ENCODE results near the gene NUP160. TPM values are rescaled to one million over a fixed set of nuclear protein-coding genes. Genes with fewer than 3 reads are reported as not detected.
"Not testable (repeated sequence)": the region's sequence is repeated elsewhere in the genome, so short reads cannot be mapped to it uniquely, and the experiment has no call there.

NUP160 gene
- total RNA-seq, 1 donor from 2014 or later, result 102 TPM

DNA sequence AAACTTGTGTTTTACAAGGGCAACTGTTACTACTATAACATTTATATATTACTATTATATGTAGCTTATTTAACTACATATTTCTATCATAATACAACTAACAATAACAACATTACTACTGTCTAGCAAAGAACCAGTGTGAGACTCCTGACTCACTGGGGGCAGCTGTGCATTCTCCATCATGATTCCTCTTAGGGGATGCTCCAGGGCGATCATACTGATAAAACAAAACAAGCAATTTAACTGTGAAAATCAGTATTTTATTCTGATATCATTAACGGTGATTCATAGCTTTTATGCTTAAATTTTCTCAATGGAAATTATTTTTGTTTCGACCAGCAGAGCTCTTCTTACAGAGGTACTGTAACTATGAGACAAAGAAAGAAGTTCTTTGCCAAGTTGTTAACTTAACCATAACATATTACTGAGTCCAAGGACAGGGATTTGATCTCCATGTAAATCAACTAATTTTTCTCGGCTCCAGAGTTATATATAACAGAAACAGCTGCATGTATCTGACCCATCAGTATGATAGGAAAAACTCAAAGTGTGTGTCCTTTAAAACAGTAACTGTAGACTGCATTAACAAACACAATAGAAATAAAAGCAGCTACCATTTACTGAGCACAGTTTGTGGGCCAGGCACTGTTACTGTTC lies 56.2 kb downstream of the NUP160 start:
- Mint-ChIP-seq H3K9me3 (no peaks in the 10 kb centered on the region), H3K27ac (no peak overlapping the region), H3K27me3 (no peaks in the 10 kb centered on the region), H3K4me1 (peaks cover 5% of the 10 kb centered on the region), H3K36me3 (ENCODE audit: low read depth) (peaks cover 56% of the 10 kb centered on the region), H3K4me3 (no peak overlapping the region)
- intact Hi-C loops (cut with micrococcal nuclease), result no loop called here
- no peak for DNase-seq

DNA sequence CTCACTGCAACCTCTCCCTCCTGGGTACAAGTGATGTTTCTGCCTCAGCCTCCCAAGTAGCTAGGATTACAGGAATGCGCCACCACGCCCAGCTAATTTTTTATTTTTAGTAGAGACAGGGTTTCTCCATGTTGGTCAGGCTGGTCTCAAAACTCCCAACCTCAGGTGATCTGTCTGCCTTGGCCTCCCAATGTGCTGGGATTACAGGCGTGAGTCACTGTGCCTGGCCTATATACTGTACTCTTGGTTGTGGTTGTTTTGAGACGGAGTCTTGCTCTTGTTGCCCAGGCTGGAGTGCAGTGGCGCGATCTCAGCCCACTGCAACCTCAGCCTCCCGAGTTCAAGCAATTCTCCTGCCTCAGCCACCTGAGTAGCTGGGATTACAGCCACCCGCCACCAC lies 58.1 kb downstream of the NUP160 start:
- H3K4me3 Mint-ChIP-seq; H3K9me3 Mint-ChIP-seq; H3K27ac Mint-ChIP-seq; intact Hi-C loops (cut with micrococcal nuclease); DNase-seq; H3K27me3 Mint-ChIP-seq; H3K4me1 Mint-ChIP-seq: not testable (repeated sequence)
- H3K36me3 Mint-ChIP-seq (ENCODE audit: low read depth), result peaks cover 54% of the 10 kb centered on the region

DNA sequence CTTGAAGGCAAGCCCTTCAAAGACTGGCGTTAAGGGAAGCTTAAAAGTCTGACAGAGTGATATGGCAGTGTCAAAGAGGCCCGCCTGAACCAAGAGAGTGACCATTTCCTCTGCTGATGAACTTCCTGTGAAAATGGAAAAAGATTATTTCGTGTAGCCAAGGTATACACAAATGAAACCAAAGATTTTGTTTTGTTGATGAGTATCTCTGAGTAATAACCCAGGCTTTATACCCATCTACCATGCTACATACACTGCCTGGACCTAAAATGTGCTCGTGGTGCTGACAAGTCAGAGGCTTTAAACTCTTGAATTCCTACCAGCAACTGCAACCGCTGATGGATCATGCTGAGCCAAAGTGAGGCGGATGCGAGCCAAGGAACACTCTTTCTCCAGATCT lies 60.0 kb downstream of the NUP160 start:
- no peaks in the 10 kb centered on the region for H3K27me3 Mint-ChIP-seq
- H3K4me3 Mint-ChIP-seq, result no peak overlapping the region
- intact Hi-C loops (cut with micrococcal nuclease), result no loop called here
- peaks cover 4% of the 10 kb centered on the region for H3K4me1 Mint-ChIP-seq
- H3K27ac Mint-ChIP-seq, result peak overlapping the region; percentile 75
- H3K36me3 Mint-ChIP-seq (ENCODE audit: low read depth), result peaks cover 61% of the 10 kb centered on the region
- no peak for DNase-seq
- no peaks in the 10 kb centered on the region for H3K9me3 Mint-ChIP-seq

DNA sequence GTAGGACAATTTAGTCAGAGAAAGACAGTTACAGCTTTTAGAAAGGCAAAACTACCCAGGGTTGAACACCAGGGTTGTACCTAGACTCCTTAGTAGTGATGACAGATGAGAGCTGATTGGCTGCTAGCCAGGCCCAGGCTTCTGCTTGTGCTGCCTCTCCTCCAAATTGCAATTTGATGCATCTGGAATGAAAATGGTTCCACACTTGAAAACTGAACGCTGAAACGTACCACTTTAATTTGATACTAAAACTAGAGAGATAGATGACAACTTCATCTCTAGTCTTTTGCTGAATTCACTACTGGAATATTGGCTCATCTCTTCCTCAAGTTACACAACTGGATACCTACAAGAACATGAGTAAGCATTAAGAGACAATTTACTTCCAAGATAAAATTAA lies 61.8 kb downstream of the NUP160 start:
- H3K9me3 Mint-ChIP-seq, result no peaks in the 10 kb centered on the region
- peaks cover 56% of the 10 kb centered on the region for H3K36me3 Mint-ChIP-seq (ENCODE audit: low read depth)
- no peak overlapping the region for H3K4me3 Mint-ChIP-seq
- peaks cover 4% of the 10 kb centered on the region for H3K4me1 Mint-ChIP-seq
- no peak overlapping the region for H3K27ac Mint-ChIP-seq
- intact Hi-C loops (cut with micrococcal nuclease), result no loop called here
- no peak for DNase-seq
- H3K27me3 Mint-ChIP-seq, result no peaks in the 10 kb centered on the region

DNA sequence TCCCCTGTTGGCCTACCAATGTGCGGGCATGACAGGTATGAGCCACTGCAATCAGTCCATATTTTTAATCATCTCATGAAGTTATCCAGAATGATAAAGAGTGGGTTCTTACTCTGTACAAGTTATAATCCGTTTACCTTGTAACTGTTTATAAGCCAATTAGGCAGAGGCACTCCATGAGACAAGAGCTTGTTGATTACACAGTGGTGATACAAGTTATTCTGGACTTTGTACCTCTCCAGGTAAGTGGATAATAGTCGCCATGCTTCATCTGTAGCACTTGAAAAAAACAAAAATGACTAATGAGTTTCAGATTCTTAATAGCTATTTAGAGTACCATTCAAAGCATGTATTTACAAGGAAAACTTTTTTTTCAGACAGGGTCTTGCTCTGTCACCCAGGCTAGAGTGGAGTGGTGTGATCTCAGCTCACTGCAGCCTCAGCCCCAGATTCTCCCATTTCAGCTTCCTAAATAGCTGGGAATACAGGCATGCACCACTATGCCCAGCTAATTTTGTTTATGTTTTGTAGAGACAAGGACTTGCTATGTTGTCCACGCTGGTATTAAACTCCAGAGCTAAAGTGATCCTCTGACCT lies 63.3 kb downstream of the NUP160 start:
- Mint-ChIP-seq H3K27ac (no peak overlapping the region), H3K9me3 (no peaks in the 10 kb centered on the region), H3K27me3 (no peaks in the 10 kb centered on the region), H3K4me1 (peaks cover 4% of the 10 kb centered on the region), H3K4me3 (no peak overlapping the region), H3K36me3 (ENCODE audit: low read depth) (peaks cover 48% of the 10 kb centered on the region)
- intact Hi-C loops (cut with micrococcal nuclease), result no loop called here
- DNase-seq, result no peak

DNA sequence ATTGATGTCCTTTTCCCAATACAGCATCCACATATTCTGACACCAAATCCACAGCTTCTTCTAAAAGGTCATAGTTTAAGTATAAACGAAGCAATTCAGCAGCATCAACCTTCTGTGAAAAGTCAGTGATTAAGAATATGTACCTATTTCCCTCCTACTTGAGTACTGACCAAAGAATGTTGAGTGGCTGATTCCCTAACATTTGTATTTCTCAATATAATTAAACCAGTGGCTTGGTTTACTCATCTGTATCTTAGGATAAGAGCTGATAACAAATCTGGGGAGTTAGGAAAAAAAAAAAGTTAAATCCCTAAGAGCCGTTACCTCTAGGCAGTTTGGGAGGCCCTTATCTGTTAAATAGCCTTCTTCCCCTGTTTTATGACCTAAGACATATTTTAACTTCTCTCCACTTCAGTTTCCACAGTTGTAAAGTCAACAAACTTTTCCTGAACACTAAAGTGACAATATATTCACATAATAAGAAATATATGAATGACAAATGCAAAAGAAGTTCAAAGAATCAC lies 65.0 kb downstream of the NUP160 start:
- no peak for DNase-seq
- H3K36me3 Mint-ChIP-seq (ENCODE audit: low read depth), result peaks cover 57% of the 10 kb centered on the region
- H3K4me3 Mint-ChIP-seq, result no peak overlapping the region
- H3K9me3 Mint-ChIP-seq, result no peaks in the 10 kb centered on the region
- no peaks in the 10 kb centered on the region for H3K4me1 Mint-ChIP-seq
- H3K27me3 Mint-ChIP-seq, result no peaks in the 10 kb centered on the region
- no peak overlapping the region for H3K27ac Mint-ChIP-seq
- intact Hi-C loops (cut with micrococcal nuclease), result no loop called here

DNA sequence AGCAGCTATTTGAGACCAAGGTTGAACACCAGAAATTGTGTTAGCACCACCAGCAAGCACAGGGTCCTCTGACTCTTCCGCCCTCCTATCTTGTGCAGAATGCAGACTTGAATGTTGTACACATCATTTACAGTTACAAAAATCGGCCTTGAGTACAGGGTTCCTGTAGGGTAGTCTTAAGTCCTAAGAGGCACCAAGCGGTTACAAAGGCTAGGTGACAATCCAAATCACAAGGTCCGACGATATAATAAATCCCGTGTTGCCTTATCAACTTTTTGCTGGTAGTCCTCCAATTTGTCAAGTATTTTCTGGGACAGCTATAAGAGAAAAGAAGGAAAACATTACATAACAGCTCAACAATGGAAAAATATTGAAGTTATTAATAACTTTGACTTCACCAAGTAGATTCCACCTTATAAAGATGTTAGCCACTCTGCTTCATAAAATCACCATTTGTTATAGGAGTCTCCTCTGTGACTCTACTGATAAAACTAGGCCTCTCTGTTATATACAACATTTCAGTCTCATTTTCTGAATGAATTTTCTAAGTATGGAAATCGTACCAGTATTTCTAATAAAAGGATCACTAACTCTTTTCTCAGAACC lies 69.2 kb downstream of the NUP160 start:
- H3K27ac Mint-ChIP-seq, result no peak overlapping the region
- H3K27me3 Mint-ChIP-seq, result no peaks in the 10 kb centered on the region
- no peaks in the 10 kb centered on the region for H3K4me1 Mint-ChIP-seq
- intact Hi-C loops (cut with micrococcal nuclease), result no loop called here
- no peak overlapping the region for H3K4me3 Mint-ChIP-seq
- DNase-seq, result no peak
- H3K9me3 Mint-ChIP-seq, result no peaks in the 10 kb centered on the region
- H3K36me3 Mint-ChIP-seq (ENCODE audit: low read depth), result peaks cover 56% of the 10 kb centered on the region

DNA sequence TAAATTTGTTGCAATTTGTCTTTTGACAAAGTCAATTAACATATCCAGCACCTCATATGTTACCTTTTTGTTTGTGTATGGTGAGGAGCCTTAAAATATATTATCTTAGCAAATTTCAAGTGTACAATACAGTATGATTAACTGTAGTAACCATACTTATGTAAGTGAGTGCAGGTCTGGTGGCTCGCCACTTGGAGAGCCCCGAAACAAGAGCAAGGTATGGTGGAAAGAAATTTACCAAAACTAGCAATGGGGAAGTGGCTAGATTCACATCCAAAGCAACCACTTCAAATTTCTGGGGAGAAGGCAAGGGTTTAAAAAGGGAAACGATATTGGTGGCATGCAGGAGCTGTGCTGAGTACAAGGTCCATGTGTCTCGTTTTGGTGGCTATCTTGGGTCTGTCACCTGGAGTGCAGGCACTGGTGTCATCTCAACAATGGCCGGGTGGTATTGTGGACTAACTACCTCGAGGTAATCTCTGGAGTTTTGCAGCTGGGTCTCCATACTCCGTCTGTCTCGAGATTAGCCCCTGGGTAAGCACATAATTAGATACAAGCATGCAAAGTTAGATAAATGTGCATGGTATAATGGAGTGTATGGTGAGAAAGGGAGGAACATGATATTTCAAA lies 72.8 kb downstream of the NUP160 start:
- intact Hi-C loops (cut with micrococcal nuclease), result no loop called here
- H3K4me1 Mint-ChIP-seq, result no peaks in the 10 kb centered on the region
- no peak overlapping the region for H3K27ac Mint-ChIP-seq
- DNase-seq, result no peak
- H3K36me3 Mint-ChIP-seq (ENCODE audit: low read depth), result peaks cover 41% of the 10 kb centered on the region
- H3K4me3 Mint-ChIP-seq, result no peak overlapping the region
- no peaks in the 10 kb centered on the region for H3K9me3 Mint-ChIP-seq
- no peaks in the 10 kb centered on the region for H3K27me3 Mint-ChIP-seq

DNA sequence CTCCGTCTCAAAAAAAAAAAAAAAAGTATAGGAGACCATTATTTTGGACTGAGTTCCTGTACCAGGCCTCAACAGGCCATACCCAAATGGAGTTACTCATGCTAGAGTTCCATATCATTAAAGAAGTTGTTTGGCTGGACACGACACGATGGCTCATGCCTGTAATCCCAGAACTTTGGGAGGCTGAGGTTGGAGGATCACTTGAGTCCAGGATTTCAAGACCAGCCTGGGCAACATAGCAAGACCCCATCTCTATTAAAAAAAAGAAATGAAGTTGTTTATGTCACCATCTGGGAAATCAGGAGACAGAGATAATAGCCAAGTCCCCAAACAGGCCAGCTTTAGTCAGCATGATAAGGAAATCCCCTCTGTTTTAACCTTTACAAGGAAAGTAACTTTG lies 74.3 kb downstream of the NUP160 start:
- Mint-ChIP-seq H3K9me3 (no peaks in the 10 kb centered on the region), H3K4me1 (peaks cover 4% of the 10 kb centered on the region), H3K4me3 (no peak overlapping the region), H3K27me3 (no peaks in the 10 kb centered on the region), H3K27ac (no peak overlapping the region), H3K36me3 (ENCODE audit: low read depth) (peaks cover 28% of the 10 kb centered on the region)
- intact Hi-C loops (cut with micrococcal nuclease), result no loop called here
- no peak for DNase-seq

DNA sequence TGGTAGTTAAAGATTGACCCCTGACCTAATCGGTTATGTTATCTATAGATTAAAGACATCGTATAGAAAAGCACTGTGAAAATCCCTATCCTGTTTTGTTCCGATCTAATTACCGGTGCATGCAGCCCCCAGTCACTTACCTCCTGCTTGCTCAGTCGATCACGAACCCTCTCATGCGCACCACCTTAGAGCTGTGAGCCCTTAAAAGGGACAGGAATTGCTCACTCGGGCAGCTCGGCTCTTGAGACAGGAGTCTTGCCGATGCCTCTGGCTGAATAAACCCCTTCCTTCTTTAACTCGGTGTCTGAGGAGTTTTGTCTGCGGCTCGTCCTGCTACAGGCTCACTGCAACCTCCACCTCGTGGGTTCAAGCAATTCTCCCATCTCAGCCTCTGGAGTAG lies 78.6 kb downstream of the NUP160 start:
- Mint-ChIP-seq H3K27ac (peak overlapping the region; percentile 66), H3K36me3 (ENCODE audit: low read depth) (peaks cover 20% of the 10 kb centered on the region), H3K4me3 (peak overlapping the region; percentile 48), H3K4me1 (peaks cover 16% of the 10 kb centered on the region)
- H3K9me3 Mint-ChIP-seq, H3K27me3 Mint-ChIP-seq, DNase-seq: not testable (repeated sequence)
- intact Hi-C loops (cut with micrococcal nuclease), result loop anchor here (5.0 kb wide), 1 partner anchor 217 kb away; the partner anchor contains the start of gene CELF1

DNA sequence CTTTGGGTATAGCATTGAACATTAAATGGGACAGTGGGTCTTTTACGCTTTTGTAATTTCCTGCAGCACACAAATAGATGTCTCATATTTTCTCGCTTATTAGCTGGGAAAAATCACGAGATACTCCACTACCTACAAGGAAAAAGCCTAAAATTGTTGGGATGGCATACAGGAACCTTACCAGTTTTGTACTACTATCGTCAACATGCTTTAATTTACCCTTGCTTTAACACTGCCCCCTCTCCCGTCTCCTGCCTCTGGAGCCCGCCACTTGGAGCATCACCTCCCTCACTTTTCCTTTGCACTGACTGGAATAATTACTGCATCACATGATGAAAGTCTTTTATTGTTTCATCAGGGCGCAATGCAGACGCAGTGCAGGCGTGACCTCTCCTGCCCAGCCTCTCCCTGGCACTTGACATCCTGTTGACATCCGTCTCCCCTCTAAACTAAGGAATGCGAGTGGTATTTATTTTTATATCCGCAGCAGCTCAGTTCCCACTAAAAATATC lies 80.0 kb downstream of the NUP160 start:
- DNase-seq, result peak; percentile 75
- intact Hi-C loops (cut with micrococcal nuclease), result loop anchor here (1.0 to 5.0 kb wide), 2 partner anchors 190 to 216 kb away; partner anchors contain the start of genes CELF1 and KBTBD4
- Mint-ChIP-seq H3K4me3 (peak overlapping the region; percentile 100), H3K36me3 (ENCODE audit: low read depth) (peaks cover 29% of the 10 kb centered on the region), H3K27ac (peak overlapping the region; percentile 100), H3K9me3 (no peaks in the 10 kb centered on the region), H3K4me1 (peaks cover 21% of the 10 kb centered on the region), H3K27me3 (no peaks in the 10 kb centered on the region)

DNA sequence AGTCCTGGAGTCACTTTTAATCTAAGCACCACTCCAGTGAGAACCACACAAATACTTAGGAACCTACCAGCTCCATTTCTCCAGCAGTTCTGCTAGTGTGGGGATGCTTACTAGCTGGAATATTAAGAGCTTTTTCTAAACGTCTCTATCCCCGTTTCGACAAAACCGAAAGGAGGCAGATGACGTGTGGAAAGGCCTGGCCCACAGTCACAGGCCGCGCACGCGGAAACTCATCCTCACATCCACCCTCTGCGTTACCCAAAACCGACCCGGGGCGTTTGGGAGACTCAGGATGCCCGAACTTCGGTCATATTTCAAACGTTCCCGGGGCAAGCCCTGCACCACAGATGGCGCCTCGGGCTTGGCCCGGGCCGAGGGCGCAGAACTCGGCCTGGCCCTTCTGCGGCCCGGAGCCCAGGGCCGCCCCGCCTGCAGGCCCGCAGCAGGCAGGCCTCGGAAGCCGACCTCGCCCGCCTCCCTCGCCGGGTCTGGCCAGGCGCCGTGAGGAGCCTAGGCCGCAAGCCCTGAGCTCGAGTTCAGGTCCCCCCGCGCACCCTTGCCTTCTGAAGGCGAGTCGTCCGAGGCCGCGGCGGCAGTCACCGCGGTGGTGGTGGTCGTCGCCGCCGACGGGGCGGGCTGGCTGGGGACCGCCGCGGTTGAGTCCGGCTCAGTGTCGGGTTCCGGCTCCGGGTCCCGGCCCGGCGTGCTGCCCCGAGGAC lies 81.5 kb downstream of the NUP160 start:
- intact Hi-C loops (cut with micrococcal nuclease), result loop anchor here (1.0 to 5.0 kb wide), 7 partner anchors 31 to 1066 kb away; partner anchors contain the start of genes AGBL2, ARHGAP1, CELF1 and MTCH2
- no peaks in the 10 kb centered on the region for H3K27me3 Mint-ChIP-seq
- DNase-seq, result peak; percentile 93
- H3K27ac Mint-ChIP-seq, result peak overlapping the region; percentile 100
- no peaks in the 10 kb centered on the region for H3K9me3 Mint-ChIP-seq
- peak overlapping the region; percentile 100 for H3K4me3 Mint-ChIP-seq
- peaks cover 39% of the 10 kb centered on the region for H3K36me3 Mint-ChIP-seq (ENCODE audit: low read depth)
- H3K4me1 Mint-ChIP-seq, result peaks cover 21% of the 10 kb centered on the region

DNA sequence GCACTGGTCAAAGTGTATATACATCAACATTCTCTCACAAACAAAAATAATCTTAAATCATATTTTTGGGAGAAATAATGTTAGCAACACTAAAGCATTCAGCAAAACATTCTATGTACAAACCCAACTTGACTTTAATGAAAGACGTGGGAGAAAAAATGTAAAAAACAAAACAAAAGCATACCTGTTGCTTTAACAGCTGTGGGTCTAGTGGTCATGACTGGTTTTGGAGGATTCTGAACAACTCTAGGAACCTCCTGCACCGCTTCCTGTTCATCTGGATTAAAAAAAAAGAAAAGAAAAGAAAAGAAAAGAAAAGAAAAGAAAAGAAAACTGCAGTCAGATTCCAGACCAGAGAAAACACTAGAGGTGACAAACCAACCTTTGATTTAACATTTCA lies 83.1 kb downstream of the NUP160 start:
- intact Hi-C loops (cut with micrococcal nuclease), result loop anchor here (5.0 kb wide), 1 partner anchor 213 kb away; the partner anchor contains the start of gene CELF1
- Mint-ChIP-seq H3K4me3 (peak overlapping the region; percentile 96), H3K27me3 (no peaks in the 10 kb centered on the region), H3K27ac (peak overlapping the region; percentile 91), H3K9me3 (no peaks in the 10 kb centered on the region), H3K4me1 (peaks cover 21% of the 10 kb centered on the region), H3K36me3 (ENCODE audit: low read depth) (peaks cover 50% of the 10 kb centered on the region)
- no peak for DNase-seq
